ENCODE results near the gene LRRFIP2. TPM values are rescaled to one million over a fixed set of nuclear protein-coding genes. Genes with fewer than 3 reads are reported as not detected.

The LRRFIP2 gene
- total and polyA plus RNA-seq, 2 of the 4 experiments (the other 2 are of a cell fraction) = 20.6 to 31.0 TPM

DNA sequence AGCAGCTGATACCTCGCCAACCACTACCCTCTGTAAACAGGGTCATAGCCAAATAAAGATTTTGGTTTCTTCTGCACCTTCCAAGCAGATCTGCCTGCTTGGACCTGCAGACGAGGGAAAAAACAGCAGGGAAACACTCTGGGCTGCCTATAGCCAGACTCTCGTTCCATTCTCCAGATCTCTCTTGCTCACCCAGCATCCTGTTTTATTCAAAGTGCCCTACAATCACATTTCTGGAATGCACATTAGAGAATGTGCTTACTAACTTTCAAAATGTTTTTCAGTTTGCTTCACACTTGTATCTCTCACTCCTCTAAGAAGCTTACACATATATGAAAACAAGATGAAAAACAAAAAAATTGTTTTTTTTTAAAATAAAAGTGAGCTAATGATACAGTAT is 109.6 kb downstream of the LRRFIP2 start:
- BruUV-seq (replicated peaks) = no TSS peak
- Histone ChIP-seq H4K5ac (ENCODE audit: low read depth, low read length) (no peak overlapping the region), H3K79me1 (ENCODE audit: low read depth in 1 of 2, low read length in 2 of 2) (peaks cover 23 to 29% of the 10 kb centered on the region in 2 experiments), H2AK5ac (ENCODE audit: low read depth, low read length) (0 out of 2 replicates have a peak overlapping the region, but pooled peaks have one; percentile 4), H3K56ac (ENCODE audit: extremely low read depth, insufficient read depth, low read length) (no peak overlapping the region), H3K27me3 (ENCODE audit: control insufficient read depth, insufficient read depth, low read length) (no peaks in the 10 kb centered on the region), H3K14ac (replicated peaks; ENCODE audit: low read depth, low read length) (peak overlapping the region; percentile 70; the same call in 1 of the 2 replicates), H2AFZ (replicated peaks; ENCODE audit: low read length, poor library complexity) (no peak overlapping the region), H3K9ac (ENCODE audit: low read depth, low read length) (no peak overlapping the region), H4K91ac (ENCODE audit: insufficient read depth, low read depth, low read length) (no peak overlapping the region), H3K27ac (ENCODE audit: insufficient read depth, low read length) (no peak overlapping the region), H2BK120ac (ENCODE audit: low read depth, low read length) (no peak overlapping the region), H4K20me1 (ENCODE audit: insufficient read depth, low read length) (no peaks in the 10 kb centered on the region), H2BK5ac (ENCODE audit: low read depth, low read length, poor library complexity, severe bottlenecking) (peak overlapping the region; percentile 56), H3K4ac (ENCODE audit: low read depth, low read length) (no peak overlapping the region), H4K8ac (ENCODE audit: low read depth in 2 of 2, low read length in 2 of 2) (no peak overlapping the region), H2BK15ac (ENCODE audit: low read depth, low read length) (no peak overlapping the region), H3K18ac (ENCODE audit: low read depth, low read length) (no peak overlapping the region), H2AK9ac (replicated peaks; ENCODE audit: low read depth, low read length, poor library complexity) (no peak overlapping the region), H3K36me3 (ENCODE audit: control insufficient read depth, insufficient read depth, low read length) (peaks cover 23% of the 10 kb centered on the region), H3K9me3 (ENCODE audit: control insufficient read depth, insufficient read depth, low read length) (no peaks in the 10 kb centered on the region), H3K23ac (ENCODE audit: low read depth, low read length) (no peak overlapping the region), H2BK20ac (ENCODE audit: low read depth, low read length) (no peak overlapping the region), H3K9me1 (ENCODE audit: insufficient read depth, low read length) (peaks cover 10% of the 10 kb centered on the region; the same call in 1 of the 2 replicates), H3K4me2 (ENCODE audit: low read depth, low read length) (no peak overlapping the region), H3K4me1 (ENCODE audit: control insufficient read depth, insufficient read depth, low read length) (peaks cover 5% of the 10 kb centered on the region; the same call in 1 of the 2 replicates), H3K4me3 (ENCODE audit: insufficient read depth, low read depth, low read length) (no peak overlapping the region)
- TF ChIP-seq MAFK (IDR thresholded peaks at IDR 0.05; ENCODE audit: low read depth, low read length) (no peak), RCOR1 (IDR thresholded peaks at IDR 0.05; ENCODE audit: insufficient replicate concordance, low read length) (no peak), POLR2A (IDR thresholded peaks at IDR 0.05; ENCODE audit: low read depth, low read length) (no peak), MAZ (IDR thresholded peaks at IDR 0.05; ENCODE audit: borderline replicate concordance, low read depth, low read length) (no peak), CHD1 (IDR thresholded peaks at IDR 0.05; ENCODE audit: low read depth, low read length) (no peak), RFX5 (IDR thresholded peaks at IDR 0.05; ENCODE audit: low read depth, low read length) (no peak), FOS (IDR thresholded peaks at IDR 0.05; ENCODE audit: low read depth, low read length) (no peak), NFE2L2 (IDR thresholded peaks at IDR 0.05; ENCODE audit: low read depth, low read length) (no peak), RAD21 (IDR thresholded peaks at IDR 0.05; ENCODE audit: low read length) (no peak), MXI1 (IDR thresholded peaks at IDR 0.05; ENCODE audit: borderline replicate concordance, low read depth, low read length) (no peak), BHLHE40 (IDR thresholded peaks at IDR 0.05; ENCODE audit: low read depth, low read length) (no peak), CEBPB (IDR thresholded peaks at IDR 0.05; ENCODE audit: low read depth, low read length) (no peak)
- TF ChIP-seq, protein P1, sequence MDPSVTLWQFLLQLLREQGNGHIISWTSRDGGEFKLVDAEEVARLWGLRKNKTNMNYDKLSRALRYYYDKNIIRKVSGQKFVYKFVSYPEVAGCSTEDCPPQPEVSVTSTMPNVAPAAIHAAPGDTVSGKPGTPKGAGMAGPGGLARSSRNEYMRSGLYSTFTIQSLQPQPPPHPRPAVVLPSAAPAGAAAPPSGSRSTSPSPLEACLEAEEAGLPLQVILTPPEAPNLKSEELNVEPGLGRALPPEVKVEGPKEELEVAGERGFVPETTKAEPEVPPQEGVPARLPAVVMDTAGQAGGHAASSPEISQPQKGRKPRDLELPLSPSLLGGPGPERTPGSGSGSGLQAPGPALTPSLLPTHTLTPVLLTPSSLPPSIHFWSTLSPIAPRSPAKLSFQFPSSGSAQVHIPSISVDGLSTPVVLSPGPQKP (IDR thresholded peaks at IDR 0.05; ENCODE audit: borderline replicate concordance, low read depth, low read length) = no peak
- TF ChIP-seq, protein P2, sequence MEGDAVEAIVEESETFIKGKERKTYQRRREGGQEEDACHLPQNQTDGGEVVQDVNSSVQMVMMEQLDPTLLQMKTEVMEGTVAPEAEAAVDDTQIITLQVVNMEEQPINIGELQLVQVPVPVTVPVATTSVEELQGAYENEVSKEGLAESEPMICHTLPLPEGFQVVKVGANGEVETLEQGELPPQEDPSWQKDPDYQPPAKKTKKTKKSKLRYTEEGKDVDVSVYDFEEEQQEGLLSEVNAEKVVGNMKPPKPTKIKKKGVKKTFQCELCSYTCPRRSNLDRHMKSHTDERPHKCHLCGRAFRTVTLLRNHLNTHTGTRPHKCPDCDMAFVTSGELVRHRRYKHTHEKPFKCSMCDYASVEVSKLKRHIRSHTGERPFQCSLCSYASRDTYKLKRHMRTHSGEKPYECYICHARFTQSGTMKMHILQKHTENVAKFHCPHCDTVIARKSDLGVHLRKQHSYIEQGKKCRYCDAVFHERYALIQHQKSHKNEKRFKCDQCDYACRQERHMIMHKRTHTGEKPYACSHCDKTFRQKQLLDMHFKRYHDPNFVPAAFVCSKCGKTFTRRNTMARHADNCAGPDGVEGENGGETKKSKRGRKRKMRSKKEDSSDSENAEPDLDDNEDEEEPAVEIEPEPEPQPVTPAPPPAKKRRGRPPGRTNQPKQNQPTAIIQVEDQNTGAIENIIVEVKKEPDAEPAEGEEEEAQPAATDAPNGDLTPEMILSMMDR (conservative IDR thresholded peaks at IDR 0.05; ENCODE audit: low read depth, low read length) = no peak
- TF ChIP-seq, protein P3, sequence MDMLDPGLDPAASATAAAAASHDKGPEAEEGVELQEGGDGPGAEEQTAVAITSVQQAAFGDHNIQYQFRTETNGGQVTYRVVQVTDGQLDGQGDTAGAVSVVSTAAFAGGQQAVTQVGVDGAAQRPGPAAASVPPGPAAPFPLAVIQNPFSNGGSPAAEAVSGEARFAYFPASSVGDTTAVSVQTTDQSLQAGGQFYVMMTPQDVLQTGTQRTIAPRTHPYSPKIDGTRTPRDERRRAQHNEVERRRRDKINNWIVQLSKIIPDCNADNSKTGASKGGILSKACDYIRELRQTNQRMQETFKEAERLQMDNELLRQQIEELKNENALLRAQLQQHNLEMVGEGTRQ (IDR thresholded peaks at IDR 0.05; ENCODE audit: low read depth, low read length) = no peak
- in situ Hi-C loops (cut with MboI; ENCODE audit: low sequenced_read_pairs) (no loop called here), intact Hi-C loops (cut with micrococcal nuclease) (no loop called here), dilution Hi-C loops (cut with HindIII; ENCODE audit: low sequenced_read_pairs, unreplicated experiment) (no loop called here)
- ChIA-PET CTCF (no interaction called here), POLR2A (ENCODE audit: unreplicated experiment) (interaction anchor here (0.6 to 1.4 kb wide), 2 partner anchors 105 to 128 kb away, joined by 5 to 10 read pairs; no protein-coding TSS in a partner anchor)
- DNase-seq (peak; percentile 41), ATAC-seq (ENCODE audit: low read depth) (peak; percentile 88)
- WGBS, 2 experiments (ENCODE audit: extremely low coverage in 2 of 2, insufficient read length in 1 of 2) = 60% methylated on average over 2 of the region's 3 CpGs; no CpG with 5 or more reads in 1 of the 2 experiments

Data from IMR-90 (cell line).